HG03565 (cell line): ENCODE data around the gene PEX5L.
A peak's percentile ranks its signal among the peaks of the same experiment; 100 is the strongest.

ENCODE experiments used
- ATAC-seq: cut with Tn5 transposase; IDR thresholded peaks from one replicate; pipeline ENCODE4 v1.9.1; 2021; ENCODE audit warnings: mild to moderate bottlenecking, moderate library complexity; ENCODE audit not compliant: unreplicated experiment

PEX5L gene

GRCh38 chr3:179902061-179902460 lies 134.7 kb downstream of the PEX5L start:
- no peak for ATAC-seq

GRCh38 chr3:179898024-179898423 lies 138.7 kb downstream of the PEX5L start:
- peak; percentile 93 for ATAC-seq

- no peak for ATAC-seq
Observed at GRCh38 chr3:179897231-179897630, 139.5 kb downstream of the PEX5L start.

- ATAC-seq: no peak
Observed at GRCh38 chr3:179896507-179896906, 140.2 kb downstream of the PEX5L start.

GRCh38 chr3:179895330-179895729 lies 141.4 kb downstream of the PEX5L start:
- ATAC-seq: no peak

GRCh38 chr3:179887295-179887943 lies 149.3 kb downstream of the PEX5L start:
- no peak for ATAC-seq

- ATAC-seq: no peak
Observed at GRCh38 chr3:179885950-179886349, 150.8 kb downstream of the PEX5L start.

GRCh38 chr3:179884136-179884535 lies 152.6 kb downstream of the PEX5L start:
- ATAC-seq: no peak

- ATAC-seq: peak; percentile 71
Observed at GRCh38 chr3:179882292-179882691, 154.4 kb downstream of the PEX5L start.

GRCh38 chr3:179881791-179882190 lies 154.9 kb downstream of the PEX5L start:
- ATAC-seq: no peak

- no peak for ATAC-seq
Observed at GRCh38 chr3:179880868-179881267, 155.9 kb downstream of the PEX5L start.

- no peak for ATAC-seq
Observed at GRCh38 chr3:179876440-179876839, 160.3 kb downstream of the PEX5L start.

GRCh38 chr3:179872842-179873241 lies 163.9 kb downstream of the PEX5L start:
- ATAC-seq: no peak

- ATAC-seq: no peak
Observed at GRCh38 chr3:179871782-179872181, 165.0 kb downstream of the PEX5L start.

- no peak for ATAC-seq
Observed at GRCh38 chr3:179868715-179869114, 168.0 kb downstream of the PEX5L start.

GRCh38 chr3:179867961-179868360 lies 168.8 kb downstream of the PEX5L start:
- no peak for ATAC-seq

- no peak for ATAC-seq
Observed at GRCh38 chr3:179865861-179866505, 170.8 kb downstream of the PEX5L start.

- ATAC-seq: no peak
Observed at GRCh38 chr3:179861953-179862352, 174.8 kb downstream of the PEX5L start.

GRCh38 chr3:179861292-179861691 lies 175.4 kb downstream of the PEX5L start:
- ATAC-seq: no peak

- peak; percentile 49 for ATAC-seq
Observed at GRCh38 chr3:179860275-179861107, 176.2 kb downstream of the PEX5L start.

- ATAC-seq: peak; percentile 51
Observed at GRCh38 chr3:179853176-179853575, 183.6 kb downstream of the PEX5L start.
